GM21526 (cell line): ENCODE measurements around the gene SNX7.
A peak's percentile ranks its signal among the peaks of the same experiment; 100 is the strongest.

Experiments used
- ATAC-seq: cut with Tn5 transposase; IDR thresholded peaks from one replicate; pipeline ENCODE4 v1.9.1; 2021; ENCODE audit warnings: moderate library complexity; ENCODE audit not compliant: unreplicated experiment, low FRiP score

The SNX7 gene, protein sequence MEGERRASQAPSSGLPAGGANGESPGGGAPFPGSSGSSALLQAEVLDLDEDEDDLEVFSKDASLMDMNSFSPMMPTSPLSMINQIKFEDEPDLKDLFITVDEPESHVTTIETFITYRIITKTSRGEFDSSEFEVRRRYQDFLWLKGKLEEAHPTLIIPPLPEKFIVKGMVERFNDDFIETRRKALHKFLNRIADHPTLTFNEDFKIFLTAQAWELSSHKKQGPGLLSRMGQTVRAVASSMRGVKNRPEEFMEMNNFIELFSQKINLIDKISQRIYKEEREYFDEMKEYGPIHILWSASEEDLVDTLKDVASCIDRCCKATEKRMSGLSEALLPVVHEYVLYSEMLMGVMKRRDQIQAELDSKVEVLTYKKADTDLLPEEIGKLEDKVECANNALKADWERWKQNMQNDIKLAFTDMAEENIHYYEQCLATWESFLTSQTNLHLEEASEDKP

DNA sequence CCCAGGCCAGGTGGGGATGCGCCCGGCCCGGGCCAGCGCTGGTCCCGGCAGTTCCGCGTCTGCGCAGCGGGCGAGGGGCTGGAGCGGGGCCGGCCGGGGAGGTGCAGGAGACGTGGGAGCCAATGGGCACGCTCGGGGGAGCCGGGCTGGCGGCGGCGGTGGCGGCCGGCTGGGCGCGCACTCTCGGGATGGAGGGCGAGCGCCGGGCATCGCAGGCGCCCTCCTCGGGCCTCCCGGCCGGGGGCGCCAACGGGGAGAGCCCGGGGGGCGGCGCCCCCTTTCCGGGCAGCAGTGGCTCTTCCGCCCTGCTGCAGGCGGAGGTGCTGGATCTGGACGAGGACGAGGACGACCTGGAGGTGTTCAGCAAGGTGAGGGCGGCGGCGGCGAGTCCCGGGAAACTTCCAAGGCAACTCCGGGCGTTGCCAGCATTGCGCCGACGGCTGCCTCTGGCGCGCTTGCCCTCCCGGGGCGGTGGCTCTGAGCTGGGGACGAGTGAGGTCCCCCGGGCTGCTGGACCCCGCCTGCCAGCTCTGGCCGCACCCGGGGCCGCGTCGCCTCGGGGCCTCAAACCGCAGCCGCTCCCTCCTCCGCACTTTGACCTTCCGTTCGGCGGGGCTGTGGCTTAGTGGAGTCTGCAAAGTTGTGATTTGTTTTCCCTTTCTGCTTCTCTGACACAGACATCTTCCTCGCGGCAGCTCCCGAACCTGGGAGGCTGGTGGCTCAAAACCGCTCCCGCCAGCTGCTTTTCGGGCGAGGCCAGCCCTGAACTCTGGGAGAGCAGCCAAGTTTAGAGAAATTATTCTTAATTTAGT is at the start of gene SNX7:
TSS of gene SNX7 (plus strand) at position 178 of the 812 bp plus-strand sequence. CDS start at position 189, 11 bp downstream.
- peak; percentile 68 for ATAC-seq

DNA sequence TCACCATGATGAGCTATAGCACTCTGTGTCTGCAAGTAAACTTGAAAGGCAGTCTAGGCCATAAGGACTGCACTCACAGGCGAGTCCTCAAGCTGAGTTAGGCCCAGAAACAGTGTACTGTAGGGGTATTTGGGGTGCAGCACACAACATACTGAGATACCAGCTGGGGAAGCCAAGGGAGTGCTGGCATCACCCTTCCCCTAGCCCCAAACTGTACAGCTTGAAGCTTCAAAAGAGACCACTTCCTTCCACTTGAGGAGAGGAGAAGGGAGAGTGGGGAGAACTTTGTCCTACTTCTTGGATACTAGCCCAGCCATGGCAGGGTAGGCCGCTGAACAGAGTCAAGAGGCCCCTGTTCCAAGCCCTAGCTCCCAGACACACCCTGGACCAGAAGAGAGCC is 24.2 kb upstream of the SNX7 start:
- ATAC-seq = no peak

DNA sequence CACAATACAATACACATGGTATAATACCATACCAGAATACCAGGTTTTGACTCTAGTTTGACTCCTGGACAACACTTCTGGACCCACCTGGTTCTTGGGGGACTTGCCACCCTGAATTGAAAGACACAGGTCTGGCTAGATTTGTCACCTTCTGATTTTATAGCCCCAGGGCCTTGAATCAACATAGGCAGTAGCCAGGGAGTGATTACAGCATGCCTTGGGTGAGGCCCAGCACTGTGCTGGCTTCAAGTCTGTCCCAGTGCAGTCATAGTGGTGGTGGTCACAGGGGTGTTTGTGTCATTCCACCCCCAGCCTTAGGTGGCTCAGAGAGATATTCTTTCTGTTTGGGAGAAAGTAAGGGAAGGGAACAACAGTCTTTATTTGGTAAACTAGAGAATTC is 23.3 kb upstream of the SNX7 start:
- no peak for ATAC-seq

DNA sequence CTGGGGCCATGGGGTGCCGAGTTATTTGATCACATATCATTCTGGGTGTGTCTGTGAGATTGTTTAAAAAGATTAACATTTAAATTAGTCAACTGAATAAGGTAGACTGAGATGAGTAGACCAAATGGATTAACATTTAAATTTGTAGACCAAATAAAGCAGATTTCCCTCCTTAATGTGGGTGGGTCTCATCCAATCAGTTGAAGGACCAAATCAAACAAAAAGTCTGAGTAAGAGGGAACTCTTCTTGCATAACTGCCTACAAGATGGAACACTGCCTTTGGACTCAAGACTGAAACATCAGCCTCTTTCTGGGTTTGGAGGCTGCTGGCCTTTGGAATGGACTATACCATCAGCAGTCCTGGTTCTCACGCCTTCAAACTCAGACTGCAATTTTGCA is 17.0 kb upstream of the SNX7 start:
- no peak for ATAC-seq

DNA sequence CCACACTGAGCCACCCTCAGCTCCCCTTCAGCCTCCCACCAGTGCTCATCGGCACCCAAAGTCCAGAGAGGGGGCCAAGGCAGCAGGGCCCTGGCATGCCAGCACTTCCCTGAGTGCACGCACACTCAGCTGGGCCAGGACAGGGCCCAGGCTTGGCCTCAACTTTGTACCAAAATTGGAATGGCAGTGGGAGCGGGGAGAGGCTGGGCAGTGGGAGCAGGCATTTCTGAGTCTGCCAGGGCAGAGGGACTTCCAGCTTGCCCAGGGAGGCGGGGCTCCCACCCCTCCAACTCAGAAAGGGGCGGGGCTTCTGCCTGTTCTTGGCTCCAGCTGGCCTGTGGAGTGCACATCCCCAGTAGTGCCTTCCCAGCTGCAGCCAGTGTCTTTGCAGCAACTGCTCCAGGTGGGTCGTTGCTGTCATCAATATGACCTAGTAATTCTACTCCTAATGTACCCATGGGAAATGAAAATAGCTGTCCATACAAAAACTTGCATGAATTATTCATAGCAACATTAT is 10.3 kb upstream of the SNX7 start:
- ATAC-seq = no peak

DNA sequence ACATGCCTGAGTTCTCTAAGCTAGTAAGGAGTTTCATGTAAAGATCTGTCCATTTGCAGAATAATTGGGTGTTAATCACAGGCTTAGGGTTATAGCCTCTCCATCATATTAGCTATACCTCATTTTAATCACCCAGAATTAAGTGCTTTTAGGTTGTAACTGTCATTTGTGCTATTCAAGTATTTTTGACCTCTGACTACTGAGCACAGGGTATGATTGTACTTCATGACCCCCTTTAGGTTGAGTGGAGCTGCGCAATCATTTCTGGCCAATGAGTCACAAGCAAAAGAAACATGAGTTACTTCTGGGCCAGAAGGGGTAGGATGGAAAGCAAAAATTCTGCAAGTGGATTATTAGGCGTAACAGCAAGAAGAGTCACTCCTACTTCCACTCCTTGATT is 8.4 kb upstream of the SNX7 start:
- no peak for ATAC-seq

DNA sequence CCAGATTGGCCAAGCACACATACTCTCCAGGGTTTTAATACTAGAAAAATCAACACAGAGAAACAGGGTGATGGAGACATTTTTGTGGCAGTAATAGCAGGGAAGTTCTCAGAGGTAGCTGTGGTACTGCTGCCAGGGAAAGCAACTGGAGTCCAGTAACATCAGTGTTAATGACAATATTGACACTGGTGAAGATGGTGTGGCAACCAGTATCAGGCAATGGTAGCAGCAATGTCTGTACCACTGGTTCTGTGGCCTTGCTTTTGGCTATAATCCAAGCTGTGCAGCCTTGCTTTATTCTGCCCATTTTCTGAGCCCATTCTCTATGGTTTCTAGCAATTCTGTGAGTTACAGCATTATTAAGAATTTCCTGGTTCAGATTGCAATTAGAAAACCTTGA is 1.6 kb upstream of the SNX7 start:
- ATAC-seq = no peak

DNA sequence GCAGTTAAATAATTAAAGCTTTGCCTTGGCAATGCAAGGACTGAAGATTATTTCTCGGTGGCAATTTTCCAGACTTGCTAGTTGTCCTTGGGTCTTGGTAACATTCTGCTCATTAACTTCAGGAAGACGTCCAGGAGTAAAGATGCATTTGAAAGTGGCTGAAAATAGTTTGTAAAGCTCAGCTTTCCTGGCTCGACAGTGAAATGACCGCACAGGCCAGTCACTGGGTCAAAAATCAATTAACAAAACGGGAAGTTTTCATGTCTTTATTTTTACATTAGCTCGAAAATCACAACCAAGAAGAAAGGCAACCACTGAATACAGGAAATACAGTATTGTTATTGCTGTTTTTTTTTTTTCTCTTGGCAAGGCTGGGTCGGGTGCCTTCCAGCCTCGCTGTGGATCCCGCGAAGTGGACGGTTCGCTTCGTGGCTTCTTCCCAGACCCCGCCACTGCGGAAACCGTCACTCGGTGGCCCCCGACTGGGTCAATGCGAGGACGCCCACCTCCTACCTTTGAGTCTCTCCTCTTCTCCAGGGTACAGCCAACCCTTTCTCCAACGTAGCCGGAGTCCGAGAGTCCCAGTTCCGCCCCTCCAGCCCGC is 479 bp upstream of the SNX7 start:
- ATAC-seq = no peak

DNA sequence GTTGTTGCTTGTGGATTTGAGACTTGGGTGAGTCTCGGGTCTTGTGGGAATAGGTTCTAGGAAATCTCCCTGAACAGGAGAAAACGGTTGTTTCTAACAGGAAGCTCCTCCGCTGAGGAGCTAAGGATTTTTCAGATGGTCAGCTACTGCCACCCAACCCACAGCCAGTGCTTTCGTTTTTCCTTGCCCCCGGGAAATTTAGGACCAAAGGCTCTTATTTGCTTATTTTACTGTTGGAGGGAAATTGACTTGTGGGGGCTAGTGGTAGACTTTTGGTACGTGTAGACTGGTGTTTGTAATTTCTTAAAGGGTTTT is 792 bp downstream of the SNX7 start:
- no peak for ATAC-seq

DNA sequence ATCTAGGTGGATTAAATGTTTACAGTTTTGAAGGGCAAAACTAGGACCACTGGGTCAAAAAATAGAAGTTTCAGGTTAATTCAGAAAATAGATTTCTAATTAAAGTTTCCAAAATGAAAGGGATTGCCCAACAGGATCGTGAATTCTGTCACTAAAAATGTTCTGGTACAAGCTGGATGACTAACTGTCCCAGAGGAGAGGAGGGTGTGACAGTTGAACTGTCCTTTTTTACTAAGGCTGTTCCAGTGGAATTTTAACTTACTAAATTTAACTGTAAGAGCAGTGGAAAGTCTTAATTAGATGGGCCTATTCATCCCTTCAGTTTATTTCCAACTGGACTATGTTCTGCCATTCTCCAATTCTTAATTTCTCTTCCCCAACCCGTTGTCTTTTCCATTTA is 7.2 kb downstream of the SNX7 start:
- no peak for ATAC-seq

DNA sequence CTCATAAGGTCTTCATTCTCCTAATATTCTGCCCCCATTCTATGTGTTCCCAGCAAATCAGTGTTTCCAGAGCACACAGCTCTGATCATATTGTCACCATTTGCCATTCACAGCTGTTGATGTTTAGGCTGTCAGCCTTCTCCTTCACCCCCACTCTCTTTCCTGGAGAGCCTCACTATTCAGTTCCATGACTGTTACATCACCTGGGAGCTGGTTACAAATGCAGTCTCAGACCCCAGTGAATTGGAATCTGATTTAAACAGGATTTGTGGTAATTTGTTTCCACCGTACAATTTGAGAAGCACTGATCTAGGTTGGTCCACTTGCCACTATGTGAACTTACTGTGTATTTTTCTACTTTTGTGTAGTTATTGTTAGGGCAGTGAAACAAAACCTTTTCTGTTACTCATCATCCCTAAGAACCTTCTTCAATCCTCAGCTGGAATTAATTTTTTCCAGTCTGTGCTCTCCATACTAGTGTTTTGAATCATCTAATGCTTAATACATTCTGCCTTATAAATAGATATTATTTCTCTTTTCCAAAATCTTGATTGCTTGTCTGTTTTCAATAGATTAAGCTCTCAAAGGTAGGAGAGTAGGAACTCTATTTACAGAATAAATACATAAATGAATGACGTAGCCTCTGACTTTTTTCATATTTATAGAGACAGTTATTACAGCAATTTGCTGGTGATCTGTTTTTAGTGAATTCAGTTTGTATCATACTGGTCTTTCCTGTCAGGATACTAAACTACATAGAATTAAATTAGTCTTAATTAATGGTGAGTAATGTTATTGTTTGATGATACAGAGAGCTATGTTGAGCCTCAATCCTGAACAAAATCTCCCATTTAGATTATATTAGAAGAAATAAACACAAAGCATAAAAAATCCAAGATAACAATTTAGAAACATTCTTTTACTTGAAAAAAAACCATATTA is 8.1 kb downstream of the SNX7 start:
- no peak for ATAC-seq

DNA sequence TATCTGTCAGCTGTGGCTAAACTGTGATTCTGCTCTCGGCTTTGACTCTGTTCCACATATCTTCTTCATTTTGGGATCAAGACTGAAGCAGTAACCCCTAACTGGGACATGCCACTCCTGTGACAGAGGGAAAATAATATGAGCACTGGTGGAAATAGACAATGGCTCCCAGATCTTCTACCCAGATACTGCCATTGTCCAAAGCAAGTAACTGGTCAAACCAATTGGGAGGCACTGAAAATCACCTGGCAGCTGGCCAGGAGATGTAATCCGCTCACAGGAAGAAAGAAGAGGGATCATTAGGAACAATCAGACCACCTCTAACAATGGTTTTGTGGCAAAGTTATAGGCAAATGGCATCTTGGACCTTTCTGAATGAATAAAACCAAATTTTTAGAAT is 10.7 kb downstream of the SNX7 start:
- no peak for ATAC-seq

DNA sequence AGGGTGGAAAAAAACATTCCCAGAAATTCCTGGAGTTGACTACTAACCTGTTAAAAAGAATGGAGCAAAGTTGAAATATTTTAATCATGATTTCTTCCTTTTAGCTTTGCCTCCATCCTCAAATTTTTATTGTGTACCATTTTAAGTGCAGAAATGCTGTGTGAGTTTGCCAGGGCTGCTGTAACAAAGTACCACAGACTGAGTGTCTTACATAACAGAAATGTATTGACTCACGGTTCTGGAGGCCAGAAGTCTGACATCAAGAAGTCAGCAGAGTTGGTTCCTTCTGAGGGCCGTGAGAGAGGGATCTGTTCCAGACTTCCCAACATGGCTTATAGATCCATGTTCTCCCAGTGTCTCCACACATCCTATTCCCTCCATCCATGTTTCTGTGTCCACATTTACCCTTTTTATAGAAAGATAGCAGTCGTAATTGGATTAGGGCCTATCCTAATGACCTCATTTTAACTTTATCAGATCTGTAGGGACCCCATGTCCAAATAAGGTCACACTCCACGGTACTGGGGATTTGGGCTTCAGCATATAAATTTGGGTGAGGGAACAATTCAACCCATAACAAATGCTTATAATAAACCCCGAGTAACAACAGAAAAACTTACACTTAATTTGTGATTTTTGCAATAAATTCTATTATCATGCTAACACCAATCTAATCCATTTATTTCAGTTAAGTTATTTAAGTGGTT is 12.7 kb downstream of the SNX7 start:
- no peak for ATAC-seq

DNA sequence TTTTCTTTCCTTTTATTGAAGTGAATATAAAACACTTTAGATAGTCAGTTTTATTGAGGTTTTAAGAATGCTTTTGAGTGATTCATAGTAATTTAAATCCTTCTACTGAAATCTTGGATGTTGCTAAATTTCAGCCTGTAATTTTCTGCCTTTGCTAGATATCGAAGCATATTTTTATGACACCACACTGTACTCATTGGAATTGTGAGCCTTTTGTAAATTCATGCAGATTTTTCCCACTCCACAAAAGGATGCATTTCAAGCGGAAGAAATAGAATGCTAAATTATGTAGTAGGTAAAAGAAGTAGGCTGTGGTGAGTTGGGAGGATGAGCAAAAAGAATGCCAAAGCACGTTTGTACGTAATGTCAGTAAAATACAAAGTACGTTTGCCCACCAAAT is 13.8 kb downstream of the SNX7 start:
- no peak for ATAC-seq

DNA sequence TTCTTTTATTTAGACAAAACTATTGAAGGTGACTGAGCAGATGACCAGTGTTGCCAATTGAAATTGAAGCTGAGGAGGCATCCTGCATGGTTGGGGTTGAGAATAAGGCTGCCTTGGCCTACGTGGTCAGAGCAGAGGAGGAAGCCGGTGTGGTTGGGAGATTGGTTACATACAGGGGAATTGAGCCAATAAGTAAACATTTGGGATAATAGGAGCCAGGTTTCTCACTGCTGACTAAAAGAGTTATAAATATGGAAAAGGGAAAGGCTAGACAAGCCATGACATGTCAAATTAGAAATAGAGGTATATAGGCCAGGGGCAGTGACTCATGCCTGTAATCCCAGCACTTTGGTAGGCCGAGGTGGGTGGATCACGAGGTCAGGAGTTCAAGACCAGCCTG is 15.8 kb downstream of the SNX7 start:
- ATAC-seq = no peak

DNA sequence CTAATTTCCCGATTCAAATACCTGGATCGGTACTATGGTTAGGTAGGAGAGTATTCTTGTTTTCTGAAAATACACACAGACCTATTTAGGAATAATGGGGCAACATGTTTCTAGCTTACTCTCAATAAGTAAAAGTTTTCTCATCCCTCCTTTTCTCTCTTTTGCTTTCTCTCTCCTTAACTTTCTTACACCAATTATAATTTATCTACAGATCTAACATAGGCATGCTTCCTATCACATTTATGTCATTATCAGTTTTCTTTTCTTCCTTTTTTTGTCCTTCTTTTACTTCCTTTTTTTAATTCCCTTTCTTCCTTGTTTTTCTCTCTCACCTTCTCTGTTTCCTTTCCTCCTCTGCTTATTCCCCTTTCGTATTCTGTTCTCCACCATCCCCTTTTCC is 20.3 kb downstream of the SNX7 start:
- no peak for ATAC-seq

DNA sequence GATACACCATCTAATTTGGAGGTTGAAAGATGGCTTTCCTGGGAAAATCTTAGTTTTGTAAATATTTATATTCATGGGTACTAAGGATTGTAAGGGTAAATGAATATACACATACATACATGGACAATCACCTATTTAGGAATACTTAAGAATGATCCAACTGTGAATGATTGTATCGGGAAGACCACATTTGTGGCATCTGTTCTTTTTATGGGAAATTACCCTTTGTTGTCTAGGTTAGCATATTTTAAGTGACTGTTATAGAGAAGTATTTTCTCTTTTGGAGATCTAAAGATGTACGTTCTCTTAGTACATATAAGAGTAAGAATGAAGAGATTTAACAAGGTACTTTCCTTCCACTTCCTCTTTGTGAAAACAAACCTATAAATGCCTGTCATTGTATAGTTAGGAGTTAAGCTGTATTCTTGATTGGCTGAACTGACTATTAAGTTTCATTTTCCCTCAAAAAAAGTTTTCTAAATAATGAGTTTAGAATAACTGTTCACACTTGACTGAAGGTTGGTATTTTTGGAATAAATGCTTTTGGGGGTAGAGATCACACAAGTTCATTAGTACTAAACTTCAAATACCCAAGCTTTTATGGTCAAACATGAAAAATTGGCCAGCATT is 26.7 kb downstream of the SNX7 start:
- ATAC-seq = no peak

DNA sequence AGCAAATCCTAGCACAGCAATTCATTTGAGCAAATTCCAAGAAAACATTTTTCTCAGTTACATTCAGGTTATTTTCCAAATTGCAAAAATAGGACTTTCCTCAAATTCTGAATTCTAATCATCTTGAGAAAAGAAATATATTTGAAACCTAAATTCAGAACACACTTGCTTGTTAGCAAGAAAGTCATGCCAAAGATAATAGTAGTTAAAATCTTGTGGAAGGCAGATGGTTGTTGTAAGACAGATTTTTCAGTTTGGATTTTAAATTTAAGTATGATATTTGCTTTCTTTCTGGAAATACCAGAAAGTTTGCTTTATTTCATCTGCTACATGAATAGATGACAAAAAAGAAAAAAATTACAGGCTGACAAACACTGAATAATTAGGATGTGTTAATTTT is 29.1 kb downstream of the SNX7 start:
- ATAC-seq = no peak

DNA sequence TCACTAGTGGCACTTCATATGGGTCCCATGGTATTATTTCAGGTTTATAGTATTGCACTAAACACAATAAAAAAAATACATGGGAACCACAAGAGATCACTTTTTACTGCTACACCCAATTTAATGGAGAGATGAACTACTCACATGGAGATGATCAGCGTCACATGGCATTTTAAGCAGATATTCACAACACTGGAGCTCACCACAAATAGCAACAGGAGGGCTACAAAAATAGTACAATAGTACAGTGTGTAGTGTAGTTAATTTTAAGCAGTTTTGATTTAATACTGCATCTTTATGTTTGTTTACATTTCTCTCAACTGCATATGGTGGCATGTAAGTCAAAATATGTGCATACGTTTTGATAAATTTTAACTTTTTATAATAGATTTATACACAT is 31.0 kb downstream of the SNX7 start:
- no peak for ATAC-seq
